ENCODE measurements around the gene OPA3. TPM values are rescaled to one million over a fixed set of nuclear protein-coding genes. Genes with fewer than 3 reads are reported as not detected.

Gene OPA3
- polyA plus RNA-seq, 5 donors: 5.8 to 9.4 (median 6.0) TPM

- DNase-seq: no peak
Observed at GRCh38 chr19:45569619-45570421, 14.8 kb downstream of the OPA3 start.

GRCh38 chr19:45568732-45569131, 15.9 kb downstream of the OPA3 start:
- DNase-seq: no peak

GRCh38 chr19:45567609-45568008, 17.0 kb downstream of the OPA3 start:
- no peak for DNase-seq

- DNase-seq: no peak
Observed at GRCh38 chr19:45564131-45564780, 20.3 kb downstream of the OPA3 start.

GRCh38 chr19:45560686-45561085, 23.9 kb downstream of the OPA3 start:
- DNase-seq: no peak

GRCh38 chr19:45560038-45560437, 24.6 kb downstream of the OPA3 start:
- no peak for DNase-seq

GRCh38 chr19:45558399-45558878, 26.2 kb downstream of the OPA3 start:
- DNase-seq: peak in 1 of 2 donors; percentile 13

GRCh38 chr19:45556835-45557234, 27.8 kb downstream of the OPA3 start:
- no peak for DNase-seq

GRCh38 chr19:45554481-45554880, 30.1 kb downstream of the OPA3 start:
- no peak for DNase-seq

GRCh38 chr19:45553464-45553863, 31.1 kb downstream of the OPA3 start:
- peak; percentile 25 to 31 for DNase-seq

- DNase-seq: no peak
Observed at GRCh38 chr19:45547965-45548609, 36.5 kb downstream of the OPA3 start.

- no peak for DNase-seq
Observed at GRCh38 chr19:45547211-45547770, 37.3 kb downstream of the OPA3 start.

GRCh38 chr19:45542234-45542668, 42.4 kb downstream of the OPA3 start:
- no peak for DNase-seq

GRCh38 chr19:45539459-45539858, 45.1 kb downstream of the OPA3 start:
- DNase-seq: no peak

GRCh38 chr19:45531349-45531748, 53.3 kb downstream of the OPA3 start:
- no peak for DNase-seq

GRCh38 chr19:45529420-45529785, 55.2 kb downstream of the OPA3 start:
- DNase-seq: no peak

- no peak for DNase-seq
Observed at GRCh38 chr19:45528744-45529419, 55.7 kb downstream of the OPA3 start.

GRCh38 chr19:45528149-45528743, 56.4 kb downstream of the OPA3 start:
- DNase-seq: no peak

- no peak for DNase-seq
Observed at GRCh38 chr19:45527731-45528130, 56.9 kb downstream of the OPA3 start.

- DNase-seq: no peak
Observed at GRCh38 chr19:45526971-45527370, 57.6 kb downstream of the OPA3 start.

- no peak for DNase-seq
Observed at GRCh38 chr19:45526143-45526542, 58.5 kb downstream of the OPA3 start.

All from right lung (tissue), 5 donors.